HG03108 (cell line): ENCODE measurements around the gene CGB5.
"Not testable (repeated sequence)": the region's sequence is repeated elsewhere in the genome, so short reads cannot be mapped to it uniquely, and the experiment has no call there.

Source experiments
- ATAC-seq: cut with Tn5 transposase; IDR thresholded peaks from one replicate; pipeline ENCODE4 v1.9.1; 2021; ENCODE audit warnings: moderate library complexity; ENCODE audit not compliant: unreplicated experiment

CGB5 gene

GRCh38 chr19:49056902-49057596, 13.4 kb downstream of the CGB5 start:
- ATAC-seq, result not testable (repeated sequence)

GRCh38 chr19:49057636-49058234, 14.1 kb downstream of the CGB5 start, which contains the start of gene CGB7:
Gene CGB7 (minus strand): TSS chr19:49057749. CDS start chr19:49055375, 2,374 bp downstream.
- no peak for ATAC-seq

- no peak for ATAC-seq
Measured at GRCh38 chr19:49058562-49058961, 14.9 kb downstream of the CGB5 start.

- ATAC-seq, result no peak
Measured at GRCh38 chr19:49059053-49059452, 15.4 kb downstream of the CGB5 start.

GRCh38 chr19:49061000-49061399, 17.4 kb downstream of the CGB5 start:
- no peak for ATAC-seq

- ATAC-seq, result no peak
Measured at GRCh38 chr19:49061445-49061844, 17.8 kb downstream of the CGB5 start.

GRCh38 chr19:49064029-49064629, 20.5 kb downstream of the CGB5 start:
- no peak for ATAC-seq

- ATAC-seq, result no peak
Measured at GRCh38 chr19:49064768-49065611, 21.3 kb downstream of the CGB5 start, which contains the start of gene NTF4. Gene NTF4 (minus strand): TSS chr19:49064818. CDS start chr19:49061997, 2,821 bp downstream.

- ATAC-seq, result no peak
Measured at GRCh38 chr19:49065905-49066512, 22.4 kb downstream of the CGB5 start.

- no peak for ATAC-seq
Measured at GRCh38 chr19:49067554-49067953, 23.9 kb downstream of the CGB5 start.

- ATAC-seq, result no peak
Measured at GRCh38 chr19:49069026-49069425, 25.4 kb downstream of the CGB5 start.

GRCh38 chr19:49070416-49070815, 26.8 kb downstream of the CGB5 start:
- no peak for ATAC-seq

- no peak for ATAC-seq
Measured at GRCh38 chr19:49071860-49072547, 28.4 kb downstream of the CGB5 start.

- no peak for ATAC-seq
Measured at GRCh38 chr19:49073514-49074378, 30.1 kb downstream of the CGB5 start.

- not testable (repeated sequence) for ATAC-seq
Measured at GRCh38 chr19:49074869-49075268, 31.2 kb downstream of the CGB5 start.

GRCh38 chr19:49080392-49080791, 36.7 kb downstream of the CGB5 start:
- ATAC-seq, result no peak

- ATAC-seq, result no peak
Measured at GRCh38 chr19:49081273-49081672, 37.6 kb downstream of the CGB5 start.

- ATAC-seq, result no peak
Measured at GRCh38 chr19:49084206-49085019, 40.8 kb downstream of the CGB5 start.
